Calu3 (cell line): Measurements from ENCODE around the gene BTN2A1. TPM values are rescaled to one million over a fixed set of nuclear protein-coding genes. Genes with fewer than 3 reads are reported as not detected.
A peak's percentile ranks its signal among the peaks of the same experiment; 100 is the strongest.

Source experiments
- BruUV-seq: library from RNA; stranded (reverse); fragments of 400-500 nt; replicated peaks from 2 replicates; lab custom pipeline; 2021; lab: Mats Ljungman, UMichigan
- CTCF ChIA-PET: fragments of 300-600 bp; sonication (Branson Sonifier 250); formaldehyde crosslinking; loops from one replicate; lab custom pipeline; 2022; ENCODE audit warnings: antibody characterized with exemption; lab: Charles Lee
- DNase-seq: peaks from one replicate; pipeline ENCODE4 v3.0.0; 2022
- H3K27ac Mint-ChIP-seq: one replicate; pipeline ENCODE4 v1.8.0; 2022; ENCODE audit warnings: mixed read lengths; ENCODE audit not compliant: unreplicated experiment
- H3K27me3 Mint-ChIP-seq: one replicate; pipeline ENCODE4 v1.8.0; 2022; ENCODE audit warnings: mixed read lengths; ENCODE audit not compliant: unreplicated experiment
- H3K36me3 Mint-ChIP-seq: one replicate; pipeline ENCODE4 v1.8.0; 2022; ENCODE audit warnings: mild to moderate bottlenecking, moderate library complexity, mixed read lengths; ENCODE audit not compliant: insufficient read depth, unreplicated experiment
- H3K4me1 Mint-ChIP-seq: one replicate; pipeline ENCODE4 v1.8.0; 2022; ENCODE audit warnings: mild to moderate bottlenecking, low read depth, mixed read lengths; ENCODE audit not compliant: unreplicated experiment
- H3K4me3 Mint-ChIP-seq: one replicate; pipeline ENCODE4 v1.8.0; 2022; ENCODE audit warnings: mild to moderate bottlenecking, low read depth, moderate library complexity, mixed read lengths; ENCODE audit not compliant: unreplicated experiment
- H3K9me3 Mint-ChIP-seq: one replicate; pipeline ENCODE4 v1.8.0; 2022; ENCODE audit warnings: low read depth, mixed read lengths; ENCODE audit not compliant: unreplicated experiment
- CTCF ChIP-seq: fragments of 200-600 bp; IDR thresholded peaks from one replicate; pipeline ENCODE4 v1.8.0; 2022; ENCODE audit warnings: antibody characterized with exemption; ENCODE audit not compliant: unreplicated experiment
- intact Hi-C: fragments of 100-400 bp; cut with micrococcal nuclease; formaldehyde crosslinking; loops from one replicate; pipeline ENCODE4 v1.10.0; 2022; ENCODE audit not compliant: unreplicated experiment
- total RNA-seq: library from RNA; stranded (reverse); gene quantifications from 2 replicates; pipeline ENCODE4 v1.2.3, GENCODE V29; 2022

BTN2A1 gene
- total RNA-seq, 1 experiment from 2014 or later = 32.5 TPM

- no peak for TF ChIP-seq CTCF
- no peaks in the 10 kb centered on the region for H3K27me3 Mint-ChIP-seq
- H3K36me3 Mint-ChIP-seq = peaks cover 6% of the 10 kb centered on the region
- H3K4me1 Mint-ChIP-seq = peaks cover 12% of the 10 kb centered on the region
- intact Hi-C loops = no loop called here
- CTCF ChIA-PET = no interaction called here
- peaks cover 3% of the 10 kb centered on the region for H3K9me3 Mint-ChIP-seq
- DNase-seq = no peak
- BruUV-seq = no TSS peak
- no peak overlapping the region for H3K4me3 Mint-ChIP-seq
- H3K27ac Mint-ChIP-seq = no peak overlapping the region
Measured at GRCh38 chr6:26437550-26437949, 20.2 kb upstream of the BTN2A1 start.

- Mint-ChIP-seq H3K4me1 (peaks cover 12% of the 10 kb centered on the region), H3K27ac (no peak overlapping the region), H3K27me3 (no peaks in the 10 kb centered on the region), H3K4me3 (no peak overlapping the region), H3K36me3 (peaks cover 6% of the 10 kb centered on the region), H3K9me3 (peaks cover 3% of the 10 kb centered on the region)
- no peak for TF ChIP-seq CTCF
- no peak for DNase-seq
- intact Hi-C loops = no loop called here
- CTCF ChIA-PET = no interaction called here
- no TSS peak for BruUV-seq
Measured at GRCh38 chr6:26438000-26438399, 19.8 kb upstream of the BTN2A1 start.

DNA sequence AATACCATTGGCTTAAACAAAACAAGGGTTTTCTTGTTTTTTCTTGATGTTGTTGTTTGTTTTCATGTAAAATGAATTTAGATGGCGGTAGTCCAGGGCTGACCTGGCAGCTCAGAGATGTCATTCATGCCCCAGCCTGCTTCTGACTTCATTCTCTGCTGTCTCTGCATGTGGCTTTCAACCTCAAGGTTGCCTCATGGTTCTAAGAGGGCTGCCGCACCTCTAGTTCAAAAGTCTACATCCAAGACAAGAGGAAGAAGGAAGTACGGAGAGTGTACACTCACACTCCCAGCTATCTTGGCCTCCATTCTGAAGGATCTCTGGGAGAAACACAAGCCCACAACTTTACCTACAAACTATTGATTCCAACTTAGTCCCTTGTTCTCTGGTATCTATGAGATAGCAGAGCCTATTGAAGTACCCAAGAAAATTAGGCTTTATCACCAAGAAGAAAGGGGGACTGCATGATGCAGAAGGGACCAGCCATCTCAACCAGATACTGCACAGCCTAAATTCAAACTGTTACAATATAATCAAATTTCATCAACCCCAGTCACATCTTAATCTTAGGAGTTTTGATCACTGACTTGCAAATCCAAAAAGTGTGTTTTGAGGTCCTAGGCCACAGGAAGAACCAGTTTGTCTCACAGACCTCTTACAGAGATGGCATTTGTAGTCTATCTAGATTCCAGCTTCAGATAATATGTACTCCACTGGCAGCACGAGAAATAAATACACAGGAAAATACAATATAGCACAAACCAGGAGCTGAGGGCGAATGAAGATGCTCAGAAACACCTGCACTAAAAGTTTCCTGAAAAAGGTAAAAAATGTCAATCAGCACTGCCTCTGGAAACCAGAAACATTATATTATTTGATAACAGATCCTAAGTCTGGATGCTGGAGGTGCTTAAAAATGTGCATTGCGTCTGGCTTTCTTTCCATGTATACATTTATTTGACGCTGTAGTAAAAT is 18.3 kb upstream of the BTN2A1 start:
- Mint-ChIP-seq H3K27me3 (no peaks in the 10 kb centered on the region), H3K9me3 (no peaks in the 10 kb centered on the region), H3K4me3 (peak overlapping the region; percentile 81), H3K27ac (peak overlapping the region; percentile 68), H3K4me1 (peaks cover 12% of the 10 kb centered on the region), H3K36me3 (peaks cover 6% of the 10 kb centered on the region)
- intact Hi-C loops = no loop called here
- CTCF ChIA-PET = no interaction called here
- no peak for TF ChIP-seq CTCF
- no peak for DNase-seq
- no TSS peak for BruUV-seq

DNA sequence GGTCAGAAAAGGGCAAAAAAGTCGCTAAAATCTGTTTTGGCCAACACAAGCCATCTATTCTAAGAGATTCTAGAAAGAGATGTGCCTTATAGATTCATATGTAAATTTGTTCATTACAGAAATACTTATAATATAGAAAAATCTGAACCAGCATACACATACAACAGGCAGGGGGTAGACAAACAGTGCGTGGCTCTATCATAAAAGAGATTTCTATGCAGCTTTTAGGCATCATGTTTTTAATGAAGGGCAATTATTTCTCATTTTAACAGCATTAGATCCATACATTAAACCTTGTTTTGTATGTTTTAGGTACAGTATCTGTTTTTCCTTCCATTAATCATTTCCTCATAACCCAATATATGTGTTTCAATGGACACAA is 16.8 kb upstream of the BTN2A1 start:
- no peak for DNase-seq
- peaks cover 12% of the 10 kb centered on the region for H3K4me1 Mint-ChIP-seq
- intact Hi-C loops = no loop called here
- no peak for TF ChIP-seq CTCF
- peak overlapping the region; percentile 81 for H3K4me3 Mint-ChIP-seq
- no TSS peak for BruUV-seq
- H3K27ac Mint-ChIP-seq = peak overlapping the region; percentile 68
- H3K36me3 Mint-ChIP-seq = peaks cover 6% of the 10 kb centered on the region
- no peaks in the 10 kb centered on the region for H3K27me3 Mint-ChIP-seq
- no peaks in the 10 kb centered on the region for H3K9me3 Mint-ChIP-seq
- CTCF ChIA-PET = no interaction called here
